B cell (primary cell): Measurements from ENCODE around the gene LAMC3.

Experiments used
- EZH2 ChIP-seq: IDR thresholded peaks from 2 replicates; pipeline ENCODE4 v1.6.1; 2012; ENCODE audit warnings: borderline replicate concordance, low read depth, mild to moderate bottlenecking, moderate library complexity, low read length; ENCODE audit not compliant: insufficient read depth, poor library complexity, severe bottlenecking
- TF ChIP-seq, protein P1 (sequence below): fragments of 200-600 bp; IDR thresholded peaks from one replicate; pipeline ENCODE4 v1.8.0; 2022; ENCODE audit warnings: antibody characterized with exemption, mild to moderate bottlenecking

DNA sequence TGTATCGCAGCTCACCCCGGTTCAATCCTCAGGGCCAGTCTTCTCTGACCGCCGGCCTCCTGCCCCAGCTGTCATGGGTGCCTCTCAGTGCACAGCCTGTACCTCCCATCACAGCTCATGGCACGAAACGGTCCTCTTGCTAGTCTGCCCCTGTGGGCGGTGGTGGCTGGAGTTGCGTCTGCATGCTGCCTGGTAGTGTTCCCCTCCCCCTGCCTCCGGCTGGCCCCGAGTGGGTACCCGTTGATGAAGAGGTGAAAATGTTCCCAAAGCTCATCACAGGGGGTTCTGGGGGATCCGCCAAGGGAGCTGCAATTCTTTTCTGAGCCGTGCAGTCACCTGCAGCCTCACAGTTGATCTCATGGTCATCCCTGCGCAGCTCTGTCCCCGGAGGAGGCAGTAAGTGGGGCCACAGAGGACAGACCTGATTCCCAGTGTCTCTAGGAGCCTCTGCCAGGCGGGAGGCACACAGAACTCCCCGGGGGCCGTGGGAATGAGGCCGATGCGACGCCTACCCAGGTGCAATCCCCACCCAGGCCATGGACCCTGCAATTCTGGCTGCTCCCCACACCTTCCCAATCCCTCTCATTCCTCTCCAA lies 35.2 kb upstream of the LAMC3 start:
- TF ChIP-seq, protein P1, sequence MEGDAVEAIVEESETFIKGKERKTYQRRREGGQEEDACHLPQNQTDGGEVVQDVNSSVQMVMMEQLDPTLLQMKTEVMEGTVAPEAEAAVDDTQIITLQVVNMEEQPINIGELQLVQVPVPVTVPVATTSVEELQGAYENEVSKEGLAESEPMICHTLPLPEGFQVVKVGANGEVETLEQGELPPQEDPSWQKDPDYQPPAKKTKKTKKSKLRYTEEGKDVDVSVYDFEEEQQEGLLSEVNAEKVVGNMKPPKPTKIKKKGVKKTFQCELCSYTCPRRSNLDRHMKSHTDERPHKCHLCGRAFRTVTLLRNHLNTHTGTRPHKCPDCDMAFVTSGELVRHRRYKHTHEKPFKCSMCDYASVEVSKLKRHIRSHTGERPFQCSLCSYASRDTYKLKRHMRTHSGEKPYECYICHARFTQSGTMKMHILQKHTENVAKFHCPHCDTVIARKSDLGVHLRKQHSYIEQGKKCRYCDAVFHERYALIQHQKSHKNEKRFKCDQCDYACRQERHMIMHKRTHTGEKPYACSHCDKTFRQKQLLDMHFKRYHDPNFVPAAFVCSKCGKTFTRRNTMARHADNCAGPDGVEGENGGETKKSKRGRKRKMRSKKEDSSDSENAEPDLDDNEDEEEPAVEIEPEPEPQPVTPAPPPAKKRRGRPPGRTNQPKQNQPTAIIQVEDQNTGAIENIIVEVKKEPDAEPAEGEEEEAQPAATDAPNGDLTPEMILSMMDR, result no peak
- TF ChIP-seq EZH2, result no peak
